SKM-1 (cell line): ENCODE measurements around the gene NAALADL1.
A peak's percentile ranks its signal among the peaks of the same experiment; 100 is the strongest.

Experiments
- DNase-seq: peaks from one replicate; lab custom pipeline; 2025; ENCODE audit not compliant: unreplicated experiment; lab: John Stamatoyannopoulos, UW

Gene NAALADL1

DNA sequence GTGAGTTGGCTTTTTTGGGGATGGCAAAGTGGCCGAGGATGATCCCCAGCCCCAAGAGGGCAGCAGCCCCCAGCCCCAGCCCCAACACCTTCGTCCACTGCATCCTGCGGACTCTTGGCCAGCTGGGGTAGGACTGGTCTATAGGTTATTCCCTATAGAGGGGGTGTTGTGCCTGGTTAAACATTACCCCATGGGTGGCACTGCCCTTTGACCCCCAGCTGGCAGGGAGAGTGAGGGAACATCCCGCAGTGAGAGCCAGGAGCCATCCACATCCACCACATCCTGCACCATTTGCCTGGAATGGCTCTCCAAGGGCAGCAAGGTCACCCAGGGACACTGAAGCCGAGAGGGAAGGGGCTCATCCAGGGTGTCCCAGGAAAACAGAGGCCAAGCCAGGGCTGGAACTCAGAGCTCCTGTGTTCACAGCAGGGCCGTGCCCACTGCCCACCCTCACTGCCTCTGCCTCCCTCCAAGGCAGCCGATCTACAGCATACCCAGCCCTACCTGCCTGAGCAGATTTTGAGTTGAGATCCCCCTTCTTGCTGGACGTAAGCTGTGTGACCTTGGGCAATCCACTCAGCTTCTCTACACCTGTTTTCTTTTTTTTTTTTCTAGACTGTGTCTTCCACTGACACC, at the start of gene NAALADL1:
Gene NAALADL1, minus strand, starts transcription at position 135 of the 636 bp plus-strand sequence. Its CDS starts 32 bp downstream, at position 103.
- no peak for DNase-seq

DNA sequence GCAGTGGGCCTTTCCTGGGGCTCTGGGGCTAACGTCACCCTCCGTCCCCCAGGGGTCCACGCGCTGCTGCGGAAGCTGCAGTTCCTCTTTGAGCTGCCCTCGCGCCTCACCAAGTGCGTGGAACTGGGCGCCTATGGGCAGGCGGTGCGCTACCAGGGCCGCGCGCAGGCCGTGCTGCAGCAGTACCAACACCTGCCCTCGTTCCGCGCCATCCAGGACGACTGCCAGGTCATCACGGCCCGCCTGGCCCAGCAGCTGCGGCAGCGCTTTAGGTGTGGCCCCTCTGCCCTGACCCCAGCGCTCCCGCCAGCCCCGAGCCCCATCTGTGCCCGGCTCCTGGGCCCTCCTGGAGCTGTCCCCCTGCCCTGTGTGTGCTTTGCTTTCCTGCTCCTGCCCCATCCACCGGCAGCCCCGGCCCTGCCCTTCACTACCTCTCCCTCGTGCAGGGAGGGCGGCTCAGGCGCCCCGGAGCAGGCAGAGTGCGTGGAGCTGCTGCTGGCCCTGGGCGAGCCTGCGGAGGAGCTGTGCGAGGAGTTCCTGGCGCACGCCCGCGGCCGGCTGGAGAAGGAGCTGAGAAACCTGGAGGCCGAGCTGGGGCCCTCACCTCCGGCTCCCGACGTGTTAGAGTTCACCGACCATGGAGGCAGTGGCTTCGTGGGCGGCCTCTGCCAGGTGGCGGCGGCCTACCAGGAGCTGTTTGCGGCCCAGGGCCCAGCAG, 49.6 kb upstream of the NAALADL1 start:
- no peak for DNase-seq

GRCh38 chr11:65107078-65107477, 48.7 kb upstream of the NAALADL1 start:
- no peak for DNase-seq

- DNase-seq: no peak
Measured at GRCh38 chr11:65104628-65105027, 46.3 kb upstream of the NAALADL1 start.

- no peak for DNase-seq
Measured at GRCh38 chr11:65103476-65103875, 45.1 kb upstream of the NAALADL1 start.

DNA sequence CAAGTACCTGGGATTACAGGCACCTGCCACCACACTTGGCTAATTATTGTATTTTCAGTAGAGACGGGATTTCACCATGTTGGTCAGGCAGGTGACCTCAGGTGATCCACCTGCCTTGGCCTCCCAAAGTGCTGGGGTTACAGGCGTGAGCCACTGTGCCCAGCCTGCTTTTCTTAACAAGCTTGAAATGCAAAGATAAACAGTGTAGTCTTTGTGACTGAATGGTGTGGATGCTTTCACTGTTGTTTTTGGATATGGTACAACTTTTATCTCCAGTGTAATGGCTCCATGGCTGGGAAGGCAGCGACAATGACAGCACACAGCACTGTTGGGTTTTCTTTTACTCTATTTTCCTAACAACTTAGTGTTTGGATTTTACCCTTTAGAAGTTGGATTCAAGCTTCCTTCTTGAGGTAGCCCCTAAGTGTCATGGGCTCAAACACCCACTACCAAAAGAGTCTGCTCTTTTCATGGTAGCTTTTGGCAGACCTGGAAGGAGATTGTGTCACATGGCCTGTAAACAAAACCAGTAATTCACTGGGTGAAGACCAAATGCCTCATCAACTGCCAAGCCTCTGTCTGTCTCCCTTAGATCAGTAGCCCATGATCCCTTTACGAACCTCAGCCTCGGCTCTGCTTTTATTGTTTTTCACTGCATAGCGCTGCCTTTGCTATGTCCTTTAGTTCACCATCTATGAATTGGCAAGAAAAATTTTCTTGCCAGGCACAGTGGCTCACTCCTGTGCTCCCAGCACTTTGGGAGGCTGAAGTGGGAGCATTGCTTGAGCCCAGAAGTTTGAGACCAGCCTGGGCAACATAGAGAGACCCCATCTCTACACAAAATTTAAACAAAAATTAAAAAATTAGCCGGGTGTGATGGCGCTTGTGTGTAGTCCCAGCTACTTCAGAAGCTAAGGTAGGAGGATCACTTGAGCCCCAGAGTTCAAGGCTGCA, 44.1 kb upstream of the NAALADL1 start:
- DNase-seq: no peak

DNA sequence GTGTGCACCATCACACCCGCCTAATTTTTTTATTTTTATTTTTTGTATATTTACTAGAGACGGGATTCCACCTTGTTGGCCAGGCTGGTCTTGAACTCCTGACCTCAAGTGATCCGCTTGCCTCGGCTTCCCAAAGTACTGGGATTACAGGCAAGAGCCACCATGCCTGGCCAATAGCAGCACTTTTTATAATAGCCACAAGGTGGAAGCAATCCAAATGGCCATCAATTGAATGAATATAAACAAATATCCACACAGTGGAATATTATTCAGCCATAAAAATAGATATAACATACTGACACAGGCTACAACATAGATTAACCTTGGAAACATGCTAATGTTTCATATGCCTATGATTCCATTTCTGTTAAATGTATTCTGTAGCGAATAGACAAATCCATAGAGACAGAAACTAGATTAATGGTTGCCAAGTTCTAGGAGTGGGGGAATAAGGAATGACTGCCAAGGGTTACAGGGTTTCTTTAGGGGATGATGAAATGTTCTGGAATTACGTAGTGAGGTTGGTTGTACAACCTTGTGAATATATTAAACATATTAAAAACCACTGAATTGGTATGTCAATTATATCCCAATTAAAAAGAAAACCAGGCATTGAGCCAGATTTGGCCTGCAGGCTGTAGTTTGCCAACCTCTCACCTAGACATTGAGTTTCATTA, 42.5 kb upstream of the NAALADL1 start:
- no peak for DNase-seq

DNA sequence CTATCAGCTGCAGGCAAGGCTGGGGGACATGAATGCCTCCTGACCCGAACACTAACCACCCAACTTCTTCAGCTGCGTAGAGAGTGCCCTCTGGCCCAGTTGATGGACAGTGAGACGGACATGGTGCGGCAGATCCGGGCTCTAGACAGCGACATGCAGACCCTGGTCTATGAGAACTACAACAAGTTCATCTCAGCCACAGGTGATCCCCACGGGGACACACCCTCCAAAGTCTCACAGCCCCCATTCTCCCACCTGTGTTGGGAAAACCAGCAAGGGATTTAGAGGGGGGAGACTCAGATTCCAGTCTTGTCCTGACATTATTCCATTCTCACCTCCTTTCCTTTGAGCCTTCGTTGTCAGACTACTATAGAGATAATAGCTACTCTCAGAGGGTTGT, 38.6 kb upstream of the NAALADL1 start:
- no peak for DNase-seq

GRCh38 chr11:65095974-65096806, 37.8 kb upstream of the NAALADL1 start, which contains the start of gene VPS51:
TSS of gene VPS51 (plus strand) at chr11:65096214. CDS start at chr11:65096251, 37 bp downstream.
- peak; percentile 76 for DNase-seq

DNA sequence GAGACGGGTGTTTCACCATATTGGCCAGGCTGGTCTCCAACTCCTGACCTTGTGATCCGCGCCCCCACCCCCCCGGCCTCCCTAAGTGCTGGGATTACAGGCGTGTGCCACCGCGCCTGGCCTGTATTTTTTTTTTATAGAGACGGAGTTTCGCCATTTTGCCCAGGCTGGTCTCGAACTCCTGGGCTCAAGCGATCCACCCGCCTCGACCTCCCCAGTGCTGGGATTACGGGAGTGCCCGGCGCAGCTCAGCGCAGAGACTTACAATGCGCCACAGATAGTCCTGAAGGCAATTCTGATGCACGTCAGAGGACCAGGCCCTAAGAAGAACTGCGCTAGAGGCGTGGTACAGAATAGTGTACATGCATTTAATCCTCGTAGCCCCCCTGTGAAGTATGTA, 37.1 kb upstream of the NAALADL1 start:
- DNase-seq: no peak

- no peak for DNase-seq
Measured at GRCh38 chr11:65090628-65091027, 32.3 kb upstream of the NAALADL1 start.

- no peak for DNase-seq
Measured at GRCh38 chr11:65089621-65090020, 31.3 kb upstream of the NAALADL1 start.

DNA sequence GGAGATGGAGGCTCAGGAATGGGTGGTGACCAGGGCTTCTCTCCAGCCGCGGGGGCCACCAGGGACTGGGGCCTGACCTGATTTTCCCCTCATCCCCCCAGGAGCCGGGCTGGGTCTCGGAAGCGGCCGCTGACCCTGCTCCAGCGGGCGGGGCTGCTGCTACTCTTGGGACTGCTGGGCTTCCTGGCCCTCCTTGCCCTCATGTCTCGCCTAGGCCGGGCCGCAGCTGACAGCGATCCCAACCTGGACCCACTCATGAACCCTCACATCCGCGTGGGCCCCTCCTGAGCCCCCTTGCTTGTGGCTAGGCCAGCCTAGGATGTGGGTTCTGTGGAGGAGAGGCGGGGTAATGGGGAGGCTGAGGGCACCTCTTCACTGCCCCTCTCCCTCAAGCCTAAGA, 29.5 kb upstream of the NAALADL1 start:
- no peak for DNase-seq

GRCh38 chr11:65087216-65087615, 28.9 kb upstream of the NAALADL1 start:
- DNase-seq: no peak

DNA sequence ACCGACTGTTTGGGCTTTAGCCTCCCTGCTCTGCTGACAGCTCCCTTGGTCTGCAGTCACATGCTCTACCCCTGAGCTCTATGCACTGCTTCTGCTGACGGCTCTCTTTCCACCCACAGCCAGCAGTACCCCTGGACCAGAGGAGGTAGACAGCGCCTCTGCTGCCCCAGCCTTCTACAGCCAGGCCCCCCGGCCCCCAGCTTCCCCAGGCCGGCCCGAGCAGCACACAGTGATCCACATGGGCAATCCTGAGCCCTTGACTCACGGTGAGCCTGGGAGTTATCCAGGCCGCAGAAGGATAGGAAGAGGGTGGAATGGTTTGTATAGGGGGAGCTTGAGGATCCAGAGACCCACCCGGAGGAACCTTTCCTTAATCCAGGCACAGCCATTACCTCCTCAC, 28.5 kb upstream of the NAALADL1 start:
- DNase-seq: no peak

DNA sequence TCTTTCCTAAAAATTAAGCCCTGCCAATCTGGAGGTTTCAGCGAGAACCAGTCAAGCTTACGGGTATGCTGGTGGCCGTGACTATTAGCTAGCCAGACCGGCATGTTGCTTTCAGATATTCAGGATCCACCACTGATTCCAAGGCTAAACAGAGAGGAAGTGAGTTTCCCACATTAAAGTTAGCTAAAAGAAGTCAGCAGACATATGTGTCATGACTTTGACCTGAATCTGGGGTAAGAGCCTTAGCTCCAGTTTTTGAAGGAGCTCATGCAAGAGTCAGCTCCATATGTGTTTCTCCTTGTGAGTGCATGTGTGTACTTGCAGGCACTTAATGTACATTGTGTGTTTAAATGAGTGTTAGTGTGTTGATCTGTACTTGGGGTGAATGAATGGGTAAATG, 27.1 kb upstream of the NAALADL1 start:
- no peak for DNase-seq

- no peak for DNase-seq
Measured at GRCh38 chr11:65084598-65085375, 26.4 kb upstream of the NAALADL1 start.

GRCh38 chr11:65083834-65084597, 25.7 kb upstream of the NAALADL1 start, which contains the start of the genes CDCA5 and ZFPL1:
TSS of gene CDCA5 (minus strand) at chr11:65084040. CDS start at chr11:65083978, 62 bp downstream.
TSS of gene ZFPL1 (plus strand) at chr11:65084222. CDS start at chr11:65084699, 477 bp downstream.
- DNase-seq: peak; percentile 94
